ENCODE measurements around the gene GPR150. TPM values are rescaled to one million over a fixed set of nuclear protein-coding genes. Genes with fewer than 3 reads are reported as not detected.

Gene GPR150
- total and polyA plus RNA-seq, 2 of the 13 experiments (the other 11 are each of a cell fraction or from before 2014, with no cell fraction given), result 0.03 TPM; not detected in 1

- TF ChIP-seq ZBED4 (CRISPR knock-in tag; IDR thresholded peaks at IDR 0.05; ENCODE audit: borderline replicate concordance), result no peak
- TF ChIP-seq TEAD2 (CRISPR knock-in tag; IDR thresholded peaks at IDR 0.05), result no peak
- TF ChIP-seq ZSCAN25 (CRISPR knock-in tag; IDR thresholded peaks at IDR 0.05), result no peak
- no peak for TF ChIP-seq THYN1 (CRISPR knock-in tag; IDR thresholded peaks at IDR 0.05; ENCODE audit: borderline replicate concordance, low read depth)
- TF ChIP-seq ELF1 (CRISPR knock-in tag; IDR thresholded peaks at IDR 0.05), result no peak
- no peak for TF ChIP-seq MBNL3 (CRISPR knock-in tag; conservative IDR thresholded peaks at IDR 0.05)
- no peak for TF ChIP-seq NFYC (CRISPR knock-in tag; IDR thresholded peaks at IDR 0.05)
- TF ChIP-seq ZBTB34 (CRISPR knock-in tag; IDR thresholded peaks at IDR 0.05), result no peak
- no peak for TF ChIP-seq ZNF232 (CRISPR knock-in tag; IDR thresholded peaks at IDR 0.05; ENCODE audit: borderline replicate concordance)
Measured at GRCh38 chr5:95628933-95629332, 9.0 kb downstream of the GPR150 start (continued).
